Glutamatergic neuron (in vitro differentiated cells): ENCODE data around the gene TAOK2. TPM values are rescaled to one million over a fixed set of nuclear protein-coding genes. Genes with fewer than 3 reads are reported as not detected.
"Not testable (repeated sequence)": the region's sequence is repeated elsewhere in the genome, so short reads cannot be mapped to it uniquely, and the experiment has no call there.

Source experiments
- DNase-seq: peaks from one replicate; pipeline ENCODE4 v3.0.0; 2022
- H3K27ac Mint-ChIP-seq: one replicate; pipeline ENCODE4 v1.8.0; 2020; ENCODE audit warnings: mild to moderate bottlenecking, mixed read lengths, inconsistent platforms; ENCODE audit not compliant: unreplicated experiment
- H3K27me3 Mint-ChIP-seq: one replicate; pipeline ENCODE4 v1.8.0; 2020; ENCODE audit warnings: mild to moderate bottlenecking, moderate library complexity, mixed read lengths, inconsistent platforms; ENCODE audit not compliant: unreplicated experiment
- H3K36me3 Mint-ChIP-seq: one replicate; pipeline ENCODE4 v1.8.0; 2020; ENCODE audit warnings: mild to moderate bottlenecking, mixed read lengths, inconsistent platforms; ENCODE audit not compliant: unreplicated experiment
- H3K4me1 Mint-ChIP-seq: one replicate; pipeline ENCODE4 v1.8.0; 2020; ENCODE audit warnings: mild to moderate bottlenecking, low read depth, mixed read lengths, inconsistent platforms; ENCODE audit not compliant: unreplicated experiment
- H3K4me3 Mint-ChIP-seq: one replicate; pipeline ENCODE4 v1.8.0; 2020; ENCODE audit warnings: mild to moderate bottlenecking, mixed read lengths, inconsistent platforms; ENCODE audit not compliant: unreplicated experiment
- H3K9me3 Mint-ChIP-seq: one replicate; pipeline ENCODE4 v1.8.0; 2020; ENCODE audit warnings: mild to moderate bottlenecking, moderate library complexity, mixed read lengths, inconsistent platforms; ENCODE audit not compliant: unreplicated experiment
- total RNA-seq: library from RNA; stranded (reverse); fragmentation: NEBNext Ultra II Directional; extraction: Animal tissue kit (Norgen Biotek cat#: 25700); gene quantifications from one replicate; pipeline ENCODE4 v1.2.1, GENCODE V29; 2021; ENCODE audit not compliant: unreplicated experiment
- TF ChIP-seq, protein P1 (sequence below): fragments of 200-600 bp; sonication (generic); IDR thresholded peaks from one replicate; pipeline ENCODE4 v1.5.0; 2021; ENCODE audit not compliant: partially characterized antibody, unreplicated experiment

The TAOK2 gene
- total RNA-seq, 1 donor from 2014 or later = 58.5 TPM

- Mint-ChIP-seq H3K4me3 (peak overlapping the region; percentile 91), H3K9me3 (peaks cover 5% of the 10 kb centered on the region), H3K36me3 (no peaks in the 10 kb centered on the region), H3K27me3 (peaks cover 10% of the 10 kb centered on the region), H3K4me1 (peaks cover 2% of the 10 kb centered on the region), H3K27ac (peak overlapping the region; percentile 70)
- no peak for DNase-seq
- TF ChIP-seq, protein P1, sequence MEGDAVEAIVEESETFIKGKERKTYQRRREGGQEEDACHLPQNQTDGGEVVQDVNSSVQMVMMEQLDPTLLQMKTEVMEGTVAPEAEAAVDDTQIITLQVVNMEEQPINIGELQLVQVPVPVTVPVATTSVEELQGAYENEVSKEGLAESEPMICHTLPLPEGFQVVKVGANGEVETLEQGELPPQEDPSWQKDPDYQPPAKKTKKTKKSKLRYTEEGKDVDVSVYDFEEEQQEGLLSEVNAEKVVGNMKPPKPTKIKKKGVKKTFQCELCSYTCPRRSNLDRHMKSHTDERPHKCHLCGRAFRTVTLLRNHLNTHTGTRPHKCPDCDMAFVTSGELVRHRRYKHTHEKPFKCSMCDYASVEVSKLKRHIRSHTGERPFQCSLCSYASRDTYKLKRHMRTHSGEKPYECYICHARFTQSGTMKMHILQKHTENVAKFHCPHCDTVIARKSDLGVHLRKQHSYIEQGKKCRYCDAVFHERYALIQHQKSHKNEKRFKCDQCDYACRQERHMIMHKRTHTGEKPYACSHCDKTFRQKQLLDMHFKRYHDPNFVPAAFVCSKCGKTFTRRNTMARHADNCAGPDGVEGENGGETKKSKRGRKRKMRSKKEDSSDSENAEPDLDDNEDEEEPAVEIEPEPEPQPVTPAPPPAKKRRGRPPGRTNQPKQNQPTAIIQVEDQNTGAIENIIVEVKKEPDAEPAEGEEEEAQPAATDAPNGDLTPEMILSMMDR = no peak
Measured at GRCh38 chr16:30011714-30012504, 38.2 kb downstream of the TAOK2 start.

- peaks cover 13% of the 10 kb centered on the region for H3K27me3 Mint-ChIP-seq
- H3K27ac Mint-ChIP-seq, H3K9me3 Mint-ChIP-seq, H3K4me3 Mint-ChIP-seq, H3K4me1 Mint-ChIP-seq, DNase-seq, H3K36me3 Mint-ChIP-seq: not testable (repeated sequence)
Measured at GRCh38 chr16:30012598-30012997, 38.9 kb downstream of the TAOK2 start.

GRCh38 chr16:30015450-30015849, 41.8 kb downstream of the TAOK2 start:
- H3K9me3 Mint-ChIP-seq, H3K27ac Mint-ChIP-seq, H3K4me1 Mint-ChIP-seq, H3K27me3 Mint-ChIP-seq, H3K36me3 Mint-ChIP-seq, DNase-seq, H3K4me3 Mint-ChIP-seq: not testable (repeated sequence)

GRCh38 chr16:30016555-30017276, 43.0 kb downstream of the TAOK2 start:
- H3K4me3 Mint-ChIP-seq = no peak overlapping the region
- TF ChIP-seq, protein P1 = no peak
- H3K27me3 Mint-ChIP-seq = peaks cover 6% of the 10 kb centered on the region
- H3K36me3 Mint-ChIP-seq = no peaks in the 10 kb centered on the region
- H3K27ac Mint-ChIP-seq = no peak overlapping the region
- no peaks in the 10 kb centered on the region for H3K9me3 Mint-ChIP-seq
- peaks cover 5% of the 10 kb centered on the region for H3K4me1 Mint-ChIP-seq
- DNase-seq = no peak

GRCh38 chr16:30017277-30017656, 43.6 kb downstream of the TAOK2 start:
- TF ChIP-seq, protein P1 = no peak
- no peak overlapping the region for H3K4me3 Mint-ChIP-seq
- no peak overlapping the region for H3K27ac Mint-ChIP-seq
- H3K36me3 Mint-ChIP-seq = no peaks in the 10 kb centered on the region
- H3K4me1 Mint-ChIP-seq = peaks cover 2% of the 10 kb centered on the region
- H3K9me3 Mint-ChIP-seq = no peaks in the 10 kb centered on the region
- no peak for DNase-seq
- peaks cover 3% of the 10 kb centered on the region for H3K27me3 Mint-ChIP-seq

DNA sequence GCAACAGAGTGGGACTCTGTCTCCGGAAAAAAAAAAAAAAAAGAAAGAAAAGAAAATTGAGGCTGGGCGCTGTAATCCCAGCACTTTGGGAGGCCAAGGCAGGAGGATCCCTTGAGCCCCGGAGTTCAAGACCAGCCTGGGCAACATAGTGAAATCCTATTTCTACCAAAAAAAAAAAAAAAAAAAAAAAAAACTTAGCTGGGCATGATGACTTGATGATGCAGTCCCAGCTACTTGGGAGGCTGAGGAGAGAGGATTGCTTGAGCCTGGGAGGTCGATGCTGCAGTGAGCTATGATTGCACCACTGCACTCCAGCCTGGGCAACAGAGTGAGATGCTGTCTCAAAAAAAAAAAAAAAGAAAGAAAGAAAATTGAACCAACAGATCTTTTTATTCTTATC, 44.3 kb downstream of the TAOK2 start:
- H3K9me3 Mint-ChIP-seq, H3K36me3 Mint-ChIP-seq, H3K27ac Mint-ChIP-seq, H3K4me1 Mint-ChIP-seq, H3K27me3 Mint-ChIP-seq, H3K4me3 Mint-ChIP-seq, DNase-seq: not testable (repeated sequence)
